HL-60 (cell line): ENCODE results near the gene TUT4.

Experiments
- GABPA ChIP-seq: IDR thresholded peaks from 2 replicates; pipeline ENCODE4 v1.6.1; 2012; ENCODE audit warnings: low read depth
- POLR2AphosphoS5 ChIP-seq: IDR thresholded peaks from 2 replicates; pipeline ENCODE4 v1.6.1; 2012; ENCODE audit warnings: low read depth
- TF ChIP-seq, protein P1 (sequence below): IDR thresholded peaks from one replicate; pipeline ENCODE4 v1.5.1; 2011; ENCODE audit warnings: low read length, control low read depth, inconsistent platforms; ENCODE audit not compliant: insufficient read depth

DNA sequence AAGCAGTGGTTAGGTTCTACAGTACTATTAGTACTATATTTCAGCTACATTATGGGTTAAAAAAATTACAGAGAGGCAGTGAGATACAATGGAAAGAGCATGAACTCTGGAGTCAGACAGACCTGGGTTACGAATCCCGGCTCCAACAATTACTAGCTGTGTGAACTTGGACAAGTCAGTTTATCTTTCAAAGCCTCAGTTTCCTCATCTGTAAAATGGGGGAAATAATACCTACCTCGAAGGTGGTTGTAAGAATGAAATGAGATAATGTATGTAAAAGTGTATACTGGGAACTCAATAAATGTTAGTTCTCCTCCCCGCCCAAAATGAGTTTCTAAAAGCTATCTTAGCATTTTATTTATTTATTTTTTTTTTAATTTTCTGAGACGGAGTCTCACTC lies 89.0 kb downstream of the TUT4 start:
- TF ChIP-seq, protein P1, sequence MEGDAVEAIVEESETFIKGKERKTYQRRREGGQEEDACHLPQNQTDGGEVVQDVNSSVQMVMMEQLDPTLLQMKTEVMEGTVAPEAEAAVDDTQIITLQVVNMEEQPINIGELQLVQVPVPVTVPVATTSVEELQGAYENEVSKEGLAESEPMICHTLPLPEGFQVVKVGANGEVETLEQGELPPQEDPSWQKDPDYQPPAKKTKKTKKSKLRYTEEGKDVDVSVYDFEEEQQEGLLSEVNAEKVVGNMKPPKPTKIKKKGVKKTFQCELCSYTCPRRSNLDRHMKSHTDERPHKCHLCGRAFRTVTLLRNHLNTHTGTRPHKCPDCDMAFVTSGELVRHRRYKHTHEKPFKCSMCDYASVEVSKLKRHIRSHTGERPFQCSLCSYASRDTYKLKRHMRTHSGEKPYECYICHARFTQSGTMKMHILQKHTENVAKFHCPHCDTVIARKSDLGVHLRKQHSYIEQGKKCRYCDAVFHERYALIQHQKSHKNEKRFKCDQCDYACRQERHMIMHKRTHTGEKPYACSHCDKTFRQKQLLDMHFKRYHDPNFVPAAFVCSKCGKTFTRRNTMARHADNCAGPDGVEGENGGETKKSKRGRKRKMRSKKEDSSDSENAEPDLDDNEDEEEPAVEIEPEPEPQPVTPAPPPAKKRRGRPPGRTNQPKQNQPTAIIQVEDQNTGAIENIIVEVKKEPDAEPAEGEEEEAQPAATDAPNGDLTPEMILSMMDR = no peak
- TF ChIP-seq POLR2AphosphoS5 = no peak
- no peak for TF ChIP-seq GABPA
